Stimulated activated CD4-positive, alpha-beta T cell treated with anti-CD3 and anti-CD28 coated beads, Interleukin-2, amount 100 ng/mL, for 48 hours (primary cell): ENCODE measurements around the gene NINL.
"Not testable (repeated sequence)": the region's sequence is repeated elsewhere in the genome, so short reads cannot be mapped to it uniquely, and the experiment has no call there.

Experiments used
- DNase-seq, 2 donors: peaks; one replicate each; pipeline ENCODE4 v3.0.0-alpha.2; 2020

Gene NINL

DNA sequence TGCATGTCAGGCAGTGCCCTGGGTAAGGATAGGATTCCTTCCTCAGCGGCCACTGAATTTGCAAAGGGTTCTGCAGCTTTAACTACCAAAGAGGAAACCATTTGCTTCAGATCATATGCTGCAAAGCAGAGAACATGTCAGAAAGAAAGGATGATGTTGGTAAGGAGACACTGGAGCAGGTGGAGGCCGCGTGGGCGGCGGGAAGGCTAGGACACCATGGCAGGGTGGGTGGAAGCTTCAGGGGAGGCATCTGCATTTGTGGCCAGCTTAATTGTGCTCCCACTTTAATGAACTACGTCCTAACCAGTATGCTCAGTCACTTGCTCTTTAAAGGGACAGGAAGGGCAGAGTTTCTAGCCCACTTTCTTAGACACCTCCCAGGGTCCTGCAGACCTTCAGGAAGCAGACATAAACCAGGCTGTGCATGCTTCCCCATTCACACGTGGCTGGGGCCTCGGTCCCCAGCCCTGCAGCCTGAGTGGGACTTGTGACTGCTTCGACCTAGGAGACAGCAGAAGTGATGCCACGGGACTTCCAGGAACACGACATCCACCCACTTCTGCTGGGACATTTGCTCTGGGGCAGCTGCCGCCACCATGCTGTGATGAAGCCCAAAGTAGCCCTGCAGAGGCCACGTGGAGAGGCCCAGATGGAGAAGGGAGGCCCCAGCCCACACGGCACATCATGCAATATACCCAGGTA, 101.7 kb downstream of the NINL start:
- DNase-seq = no peak

- DNase-seq = no peak
Measured at GRCh38 chr20:25481918-25482253, 103.4 kb downstream of the NINL start.

GRCh38 chr20:25481235-25481917, 104.0 kb downstream of the NINL start:
- no peak for DNase-seq

DNA sequence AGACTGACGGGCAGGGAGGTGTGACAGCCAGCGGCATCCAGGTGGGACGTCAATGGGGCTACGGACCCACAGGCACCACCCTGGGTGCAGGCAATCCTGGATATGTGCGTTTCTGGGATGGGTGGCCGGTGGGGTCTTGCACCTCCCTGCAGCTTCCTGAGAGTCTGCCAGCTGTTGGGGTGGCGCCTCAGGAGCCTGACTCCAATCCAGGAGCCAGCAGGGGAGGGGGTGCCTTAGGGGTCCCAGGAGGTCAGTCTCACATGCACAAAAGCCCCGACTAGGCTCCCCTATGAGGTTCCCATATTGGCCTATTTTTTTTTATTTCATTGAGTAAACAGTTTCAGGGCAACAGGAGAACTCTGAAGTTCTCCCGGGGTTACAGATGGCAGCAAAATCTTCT, 104.5 kb downstream of the NINL start:
- no peak for DNase-seq

DNA sequence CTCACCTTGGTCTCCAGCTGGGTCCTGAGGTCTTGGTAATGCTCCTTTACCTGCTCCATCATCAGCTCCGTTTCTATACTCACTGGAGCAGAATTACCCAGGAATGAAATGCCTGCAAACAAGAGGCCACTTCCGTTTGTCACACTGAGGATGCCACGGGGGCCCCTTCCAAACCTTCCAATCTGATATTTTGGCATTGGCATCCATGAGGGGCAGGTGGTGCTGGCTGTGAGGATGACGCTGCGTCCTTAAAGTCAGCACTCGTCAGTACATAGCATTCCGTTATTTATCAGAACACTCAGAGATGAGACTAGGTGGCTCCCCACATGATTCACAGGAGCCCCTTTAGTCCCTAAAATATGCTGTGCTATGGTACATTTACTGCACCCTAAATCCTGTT, 105.2 kb downstream of the NINL start:
- DNase-seq = no peak

DNA sequence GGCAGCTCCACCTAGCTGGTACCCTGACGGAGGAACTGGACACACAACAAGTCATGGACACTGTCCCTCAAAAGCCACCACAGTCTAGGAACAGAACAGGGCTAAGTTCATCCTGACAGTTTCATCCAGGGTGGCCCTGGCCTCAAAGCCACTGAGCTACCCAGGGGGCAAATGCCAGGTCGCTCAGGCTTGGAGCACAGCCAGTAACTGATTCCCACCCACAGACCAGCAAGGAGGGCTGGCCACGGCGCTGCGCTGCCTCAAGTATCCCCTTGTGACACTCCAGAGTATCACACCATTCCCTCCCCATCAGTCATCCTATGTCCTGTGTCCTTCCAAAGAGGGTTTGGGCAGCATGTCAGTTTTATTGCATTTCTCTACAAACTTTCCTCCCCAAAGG, 105.7 kb downstream of the NINL start:
- DNase-seq = no peak

GRCh38 chr20:25478889-25479568, 106.3 kb downstream of the NINL start:
- no peak for DNase-seq

DNA sequence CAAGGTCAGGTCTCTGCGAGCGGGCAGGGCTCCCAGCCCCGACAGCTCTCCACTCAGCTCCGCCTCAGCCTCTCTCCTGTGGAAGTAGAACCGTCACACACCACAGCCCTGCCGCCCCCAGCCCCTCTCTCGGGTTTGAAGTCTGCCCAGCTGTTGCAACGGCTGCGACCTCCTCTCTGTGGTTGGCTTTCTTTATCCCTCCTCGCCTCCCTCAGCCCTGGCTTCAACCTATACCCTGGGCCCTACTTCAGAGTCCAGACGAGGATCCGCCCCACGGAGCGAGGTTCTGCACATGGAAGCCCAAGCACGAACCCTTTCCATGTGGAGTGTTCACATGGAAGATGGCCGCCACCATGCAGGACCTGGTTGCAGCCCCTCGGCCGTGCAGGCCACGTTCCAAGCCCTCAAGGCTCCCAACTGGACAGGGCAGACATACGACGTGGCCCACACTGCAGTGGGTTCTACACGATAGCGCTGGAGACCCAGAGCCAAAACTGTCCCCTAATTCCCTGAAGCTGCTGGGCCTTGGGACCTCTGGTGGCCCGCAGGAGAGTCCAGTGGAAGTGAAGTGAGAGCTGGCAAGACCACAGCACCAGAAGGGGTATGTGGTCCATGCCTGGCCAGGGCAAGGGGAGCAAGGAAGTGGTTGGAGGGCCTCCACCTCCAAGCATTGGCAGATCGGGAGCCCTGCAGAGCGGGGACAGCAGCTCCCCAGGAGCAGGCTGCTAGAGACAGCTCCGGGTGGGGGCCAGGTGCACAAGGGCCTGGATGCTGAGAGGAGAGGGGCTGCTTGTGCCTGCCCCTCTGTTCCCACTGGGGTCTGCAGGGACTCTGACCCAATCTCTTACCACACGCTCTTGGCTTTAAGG, 108.1 kb downstream of the NINL start:
- DNase-seq = no peak

DNA sequence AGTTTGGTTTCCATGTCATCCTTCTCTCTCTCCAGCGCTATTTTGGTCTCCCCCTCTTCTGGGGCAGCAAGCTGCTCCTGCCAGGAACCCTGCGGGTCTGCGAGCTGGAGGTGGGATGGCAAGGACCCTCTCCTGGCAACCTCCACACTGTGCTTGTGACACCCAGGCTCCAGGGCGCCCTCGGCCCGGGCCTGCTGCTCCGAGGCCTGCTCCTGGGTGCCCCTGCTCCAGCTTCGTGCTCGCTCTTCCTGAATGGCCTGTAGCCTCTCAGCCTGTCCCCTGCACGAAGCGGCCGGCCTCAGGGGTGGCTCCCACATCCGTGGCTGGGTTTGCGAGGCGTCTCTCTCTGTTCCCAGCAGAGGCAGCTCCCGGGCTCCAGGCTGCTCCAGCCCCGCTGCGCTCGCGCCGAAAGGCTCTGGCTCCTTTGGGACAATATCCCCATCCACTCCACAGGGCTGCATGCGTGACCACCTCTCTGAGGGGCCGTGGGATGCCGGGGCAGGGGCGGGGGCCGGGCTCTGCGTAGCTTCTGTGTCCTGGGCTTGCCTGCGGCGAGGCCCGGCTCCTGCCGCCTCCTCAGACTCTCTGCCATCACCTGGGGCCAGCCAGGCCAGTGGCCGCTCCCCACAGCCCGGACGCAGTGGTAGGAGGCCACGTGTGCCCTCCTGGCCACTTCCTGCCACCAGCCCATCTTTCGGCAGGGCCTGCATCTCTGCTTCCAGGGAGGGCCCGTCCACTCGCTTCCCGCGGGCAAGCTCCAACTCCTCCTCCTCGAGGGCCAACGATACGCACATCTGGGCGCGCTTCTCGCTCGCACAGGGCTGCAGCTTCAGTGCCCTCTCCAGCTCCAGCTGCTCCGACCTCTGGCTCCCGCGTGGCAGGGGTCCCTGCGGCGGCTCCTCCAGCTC, 109.0 kb downstream of the NINL start:
- no peak for DNase-seq

DNA sequence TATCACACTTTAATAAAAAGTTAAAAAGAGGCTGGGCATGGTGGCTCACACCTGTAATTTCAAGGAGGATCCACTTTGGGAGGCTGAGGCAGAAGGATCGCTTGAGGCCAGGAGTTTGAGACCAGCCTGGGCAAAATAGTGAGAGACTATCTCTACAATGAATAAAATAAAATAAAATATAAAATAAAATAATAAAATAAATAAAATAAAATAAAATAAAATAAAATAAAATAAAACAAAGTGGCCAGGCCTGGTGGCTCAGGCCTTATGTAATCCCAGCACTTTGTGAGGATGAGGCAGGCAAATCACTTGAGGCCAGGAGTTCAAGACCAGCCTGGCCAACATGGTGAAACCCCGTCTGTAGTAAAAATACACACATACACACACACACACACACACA, 112.0 kb downstream of the NINL start:
- not testable (repeated sequence) for DNase-seq

DNA sequence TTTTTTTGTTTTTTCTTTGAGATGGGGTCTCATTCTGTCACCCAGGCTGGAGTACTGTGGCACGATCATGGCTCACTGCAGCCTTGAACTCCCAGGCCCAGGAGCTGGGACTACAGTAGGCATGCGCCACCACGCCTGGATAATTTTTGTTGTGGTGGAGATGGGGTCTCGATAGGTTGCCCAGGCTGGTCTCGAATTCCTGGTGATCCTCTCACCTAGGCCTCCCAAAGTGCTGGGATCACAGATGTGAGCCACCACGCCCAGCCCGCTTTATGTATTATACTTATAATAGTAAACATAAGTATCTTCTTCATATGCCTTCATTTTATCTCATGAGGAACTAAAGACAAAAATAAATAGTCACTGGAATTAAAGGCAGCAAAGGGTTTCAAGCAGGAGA, 114.3 kb downstream of the NINL start:
- no peak for DNase-seq

GRCh38 chr20:25470045-25470444, 115.3 kb downstream of the NINL start:
- peak; percentile 12 to 27 for DNase-seq

GRCh38 chr20:25469558-25469957, 115.8 kb downstream of the NINL start:
- no peak for DNase-seq

GRCh38 chr20:25468126-25469075, 116.9 kb downstream of the NINL start:
- no peak for DNase-seq

- no peak for DNase-seq
Measured at GRCh38 chr20:25467441-25467840, 117.9 kb downstream of the NINL start.

GRCh38 chr20:25466846-25467245, 118.5 kb downstream of the NINL start:
- no peak for DNase-seq

DNA sequence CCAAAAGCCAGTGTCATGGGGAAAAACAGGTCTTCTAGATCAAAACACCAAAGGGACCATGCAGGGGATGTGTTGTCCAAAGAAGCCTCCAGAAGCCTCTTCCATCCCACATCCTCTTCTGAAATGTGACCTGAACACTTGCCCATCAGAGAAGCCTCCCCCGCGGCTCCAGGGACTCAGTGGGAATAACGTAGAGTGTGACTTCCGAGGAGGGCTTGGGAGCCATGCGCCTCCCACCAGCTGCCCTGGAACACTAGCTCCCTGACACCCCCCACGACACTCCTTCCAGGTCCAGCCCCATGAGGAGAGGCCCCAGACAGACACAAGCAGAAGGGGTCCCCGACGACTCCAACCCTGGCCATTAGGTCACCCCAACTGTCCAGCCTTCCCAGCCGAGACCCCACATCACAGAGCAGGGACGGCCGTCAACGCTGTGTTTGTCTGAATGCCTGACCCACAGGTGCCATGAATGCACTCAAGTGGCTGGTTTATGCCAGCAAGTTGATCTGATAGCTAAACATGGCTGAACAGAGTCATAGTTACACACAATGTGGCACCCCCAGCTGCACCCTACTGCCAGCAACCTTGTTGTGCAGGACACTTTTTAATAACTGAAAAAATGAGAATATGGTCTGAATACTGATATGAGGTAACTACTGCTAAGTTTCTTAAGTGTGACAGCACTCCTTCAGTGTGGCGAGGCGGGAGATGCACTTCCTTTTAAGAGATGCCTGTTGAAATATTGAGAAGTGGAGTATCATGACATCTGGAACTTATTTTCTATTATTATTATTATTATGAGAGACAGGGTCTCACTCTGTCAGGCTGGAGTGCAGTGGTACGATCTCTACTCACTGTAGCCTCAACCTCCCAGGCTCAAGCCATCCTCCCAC, 119.8 kb downstream of the NINL start:
- DNase-seq = no peak

- no peak for DNase-seq
Measured at GRCh38 chr20:25464501-25465242, 120.7 kb downstream of the NINL start.
